ENCODE results near the gene RAP2C.
"Not testable (repeated sequence)": the region's sequence is repeated elsewhere in the genome, so short reads cannot be mapped to it uniquely, and the experiment has no call there.

Gene RAP2C

GRCh38 chrX:132207996-132208395, 11.3 kb downstream of the RAP2C start:
- DNase-seq = no peak
- in situ Hi-C loops (cut with MboI; ENCODE audit: low pct_unique_long_range_greater_than_20kb, low sequenced_read_pairs) = loop anchor here (25.0 kb wide), 2 partner anchors 121 to 371 kb away; no protein-coding TSS in a partner anchor

DNA sequence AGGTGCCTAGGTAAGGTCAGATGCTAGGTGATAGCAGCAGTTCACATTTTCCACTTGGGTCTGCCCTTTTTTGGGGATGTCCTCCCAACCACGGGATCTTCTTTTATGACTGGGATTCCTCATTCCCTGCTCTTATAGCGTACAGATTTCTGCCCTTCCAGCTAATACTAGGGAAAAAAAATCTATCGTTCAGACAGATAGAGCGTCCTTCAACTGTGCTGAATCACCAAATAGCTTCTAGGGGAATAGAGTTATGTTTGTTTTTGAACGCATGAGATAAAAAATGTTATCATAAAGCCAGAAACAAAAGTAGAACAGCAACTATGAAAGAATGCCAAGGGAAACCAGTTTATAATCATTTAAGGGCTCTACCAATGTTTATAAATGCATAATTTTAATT, 13.0 kb downstream of the RAP2C start:
- DNase-seq = no peak
- in situ Hi-C loops (cut with MboI; ENCODE audit: low pct_unique_long_range_greater_than_20kb, low sequenced_read_pairs) = loop anchor here (25.0 kb wide), 2 partner anchors 119 to 369 kb away; no protein-coding TSS in a partner anchor

DNA sequence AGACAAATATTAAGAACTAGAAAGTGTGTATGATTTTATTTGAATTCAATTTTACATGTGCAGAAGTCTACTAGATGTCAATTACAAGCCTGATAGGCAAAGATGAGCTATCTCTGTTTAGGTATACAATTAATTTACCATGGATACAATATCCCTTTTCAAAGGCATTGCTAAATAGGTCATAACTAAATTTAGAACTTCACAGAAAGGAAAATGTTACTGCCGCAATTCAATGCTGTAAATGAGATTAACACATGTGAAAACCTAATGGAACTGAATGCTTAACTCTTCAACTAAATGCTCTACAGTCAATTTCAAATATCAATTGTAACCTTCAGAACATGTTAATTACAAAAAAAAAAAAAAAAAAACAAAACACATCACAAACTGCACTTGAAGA, 14.6 kb downstream of the RAP2C start:
- no peak for DNase-seq
- in situ Hi-C loops (cut with MboI; ENCODE audit: low pct_unique_long_range_greater_than_20kb, low sequenced_read_pairs) = loop anchor here (25.0 kb wide), 2 partner anchors 117 to 367 kb away; no protein-coding TSS in a partner anchor

GRCh38 chrX:132200976-132201375, 18.3 kb downstream of the RAP2C start:
- in situ Hi-C loops (cut with MboI; ENCODE audit: low pct_unique_long_range_greater_than_20kb, low sequenced_read_pairs) = loop anchor here (25.0 kb wide), 2 partner anchors 114 to 364 kb away; no protein-coding TSS in a partner anchor

DNA sequence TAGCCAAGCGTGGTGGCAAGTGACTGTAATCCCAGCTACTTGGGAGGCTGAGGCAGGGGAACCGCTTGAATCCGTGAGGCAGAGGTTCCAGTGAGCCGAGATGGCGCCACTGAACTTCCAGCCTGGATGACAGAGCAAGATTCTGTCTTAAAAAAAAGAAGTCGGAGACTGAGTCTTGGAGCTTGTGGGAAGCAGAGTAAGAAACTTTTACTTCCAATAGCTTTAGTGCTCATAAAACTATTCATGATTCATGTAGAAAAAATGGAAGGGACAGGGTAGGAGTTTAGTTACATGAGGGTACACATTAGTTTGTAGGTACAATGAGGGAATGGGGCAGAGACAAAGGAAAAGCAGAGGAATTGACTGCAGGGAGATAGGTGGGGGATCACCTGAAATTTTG, 19.3 kb downstream of the RAP2C start:
- in situ Hi-C loops (cut with MboI; ENCODE audit: low pct_unique_long_range_greater_than_20kb, low sequenced_read_pairs) = loop anchor here (25.0 kb wide), 2 partner anchors 113 to 363 kb away; no protein-coding TSS in a partner anchor
- DNase-seq = no peak

More at GRCh38 chrX:132200976-132201375, 18.3 kb downstream of the RAP2C start:
- no peak for DNase-seq

- in situ Hi-C loops (cut with MboI; ENCODE audit: low pct_unique_long_range_greater_than_20kb, low sequenced_read_pairs) = no loop called here
These were observed 25.2 kb downstream of the RAP2C start for GRCh38 chrX:132193872-132194574.

GRCh38 chrX:132191938-132192337, 27.3 kb downstream of the RAP2C start:
- no peak for DNase-seq
- in situ Hi-C loops (cut with MboI; ENCODE audit: low pct_unique_long_range_greater_than_20kb, low sequenced_read_pairs) = no loop called here

More at GRCh38 chrX:132193872-132194574, 25.2 kb downstream of the RAP2C start:
- no peak for DNase-seq

- in situ Hi-C loops (cut with MboI; ENCODE audit: low pct_unique_long_range_greater_than_20kb, low sequenced_read_pairs) = no loop called here
- DNase-seq = no peak
These were observed 31.1 kb downstream of the RAP2C start for GRCh38 chrX:132188175-132188574.

GRCh38 chrX:132187451-132187850, 31.8 kb downstream of the RAP2C start:
- no peak for DNase-seq
- in situ Hi-C loops (cut with MboI; ENCODE audit: low pct_unique_long_range_greater_than_20kb, low sequenced_read_pairs) = no loop called here

GRCh38 chrX:132184871-132185270, 34.4 kb downstream of the RAP2C start:
- DNase-seq = no peak
- in situ Hi-C loops (cut with MboI; ENCODE audit: low pct_unique_long_range_greater_than_20kb, low sequenced_read_pairs) = no loop called here

GRCh38 chrX:132181364-132181763, 37.9 kb downstream of the RAP2C start:
- no peak for DNase-seq
- in situ Hi-C loops (cut with MboI; ENCODE audit: low pct_unique_long_range_greater_than_20kb, low sequenced_read_pairs) = no loop called here

GRCh38 chrX:132180929-132181328, 38.3 kb downstream of the RAP2C start:
- no peak for DNase-seq
- in situ Hi-C loops (cut with MboI; ENCODE audit: low pct_unique_long_range_greater_than_20kb, low sequenced_read_pairs) = no loop called here

DNA sequence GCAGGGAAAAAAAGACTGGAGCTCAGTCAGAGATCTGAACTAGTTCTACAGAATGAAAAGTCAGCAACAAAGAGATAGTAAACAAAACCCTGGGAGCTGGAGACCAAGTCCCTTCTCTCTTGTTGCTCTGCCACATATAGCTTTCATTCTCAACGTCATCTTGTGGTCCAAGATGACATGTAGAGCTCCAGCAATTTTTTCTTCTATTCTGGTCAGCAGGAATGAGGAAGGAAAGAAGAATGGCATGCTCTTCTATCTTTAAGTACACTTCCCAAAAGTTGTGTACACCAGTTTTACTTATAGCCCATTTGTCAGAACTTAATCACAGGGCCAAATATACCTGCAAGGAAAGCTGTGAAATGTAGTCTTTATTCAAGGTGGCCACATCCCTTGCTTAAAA, 45.6 kb downstream of the RAP2C start:
- DNase-seq = peak; percentile 37
- in situ Hi-C loops (cut with MboI; ENCODE audit: low pct_unique_long_range_greater_than_20kb, low sequenced_read_pairs) = no loop called here

DNA sequence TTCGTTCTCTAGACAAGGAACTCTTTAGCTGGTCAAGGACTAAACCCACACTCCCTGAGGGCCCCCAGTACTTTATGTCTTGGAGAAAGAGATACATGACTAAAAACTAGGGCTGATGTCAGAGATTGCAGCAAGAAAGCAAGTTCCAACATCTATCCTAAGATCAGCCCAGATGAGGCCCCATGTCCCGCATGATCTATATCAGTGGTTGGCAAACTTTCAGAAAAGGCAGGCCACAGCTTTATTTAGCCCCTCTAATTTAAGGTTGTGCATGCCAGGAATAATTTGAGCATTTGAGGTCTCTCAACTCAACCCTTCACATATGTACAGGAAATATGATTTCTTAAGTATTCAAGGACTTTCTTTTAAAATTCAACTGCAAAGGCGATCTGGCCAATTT, 47.4 kb downstream of the RAP2C start:
- no peak for DNase-seq

GRCh38 chrX:132171478-132171877, 47.8 kb downstream of the RAP2C start:
- in situ Hi-C loops (cut with MboI; ENCODE audit: low pct_unique_long_range_greater_than_20kb, low sequenced_read_pairs) = no loop called here

More for the DNA sequence above, 47.4 kb downstream of the RAP2C start:
- in situ Hi-C loops (cut with MboI; ENCODE audit: low pct_unique_long_range_greater_than_20kb, low sequenced_read_pairs) = no loop called here

GRCh38 chrX:132169554-132169953, 49.7 kb downstream of the RAP2C start:
- DNase-seq = no peak
- in situ Hi-C loops (cut with MboI; ENCODE audit: low pct_unique_long_range_greater_than_20kb, low sequenced_read_pairs) = no loop called here

More at GRCh38 chrX:132171478-132171877, 47.8 kb downstream of the RAP2C start:
- DNase-seq = peak; percentile 30

GRCh38 chrX:132165651-132166050, 53.6 kb downstream of the RAP2C start:
- no peak for DNase-seq
- in situ Hi-C loops (cut with MboI; ENCODE audit: low pct_unique_long_range_greater_than_20kb, low sequenced_read_pairs) = no loop called here

DNA sequence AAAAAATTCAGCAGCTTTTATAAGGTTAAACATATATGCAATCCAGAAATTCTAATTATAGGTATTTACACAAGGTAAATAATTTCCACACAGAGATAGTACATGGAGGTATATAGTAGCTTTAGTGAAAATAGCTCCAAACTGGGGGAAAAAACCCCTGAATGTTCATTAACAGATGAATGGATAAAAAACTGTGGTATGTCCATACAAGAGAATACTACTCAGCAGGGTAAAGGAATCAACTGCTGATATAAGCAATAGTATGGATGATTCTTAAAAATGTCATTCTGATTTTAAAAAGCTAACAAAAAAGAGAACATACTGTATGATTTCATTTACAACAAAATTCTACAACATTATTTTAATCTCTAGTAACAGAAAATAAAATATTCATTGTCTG, 54.2 kb downstream of the RAP2C start:
- DNase-seq = no peak

DNA sequence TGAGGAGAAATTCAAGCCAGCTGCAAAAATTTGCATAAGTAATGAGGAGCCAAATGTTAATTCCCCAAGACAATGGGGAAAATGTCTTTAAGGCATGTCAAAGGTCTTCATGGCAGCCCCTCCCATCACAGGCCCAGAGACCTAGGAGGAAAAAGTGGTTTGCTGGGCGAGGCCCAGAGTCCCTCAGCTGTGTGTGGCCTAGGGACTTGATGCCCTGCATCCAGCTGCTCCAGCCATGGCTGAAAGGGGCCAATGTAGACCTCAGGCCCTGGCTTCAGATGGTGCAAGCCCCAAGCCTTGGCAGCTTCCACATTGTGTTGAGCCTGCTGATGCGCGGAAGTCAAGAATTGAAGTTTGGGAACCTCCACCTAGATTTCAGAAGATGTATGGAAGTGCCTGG, 56.2 kb downstream of the RAP2C start:
- in situ Hi-C loops (cut with MboI; ENCODE audit: low pct_unique_long_range_greater_than_20kb, low sequenced_read_pairs); DNase-seq: not testable (repeated sequence)

More for the DNA sequence above, 54.2 kb downstream of the RAP2C start:
- in situ Hi-C loops (cut with MboI; ENCODE audit: low pct_unique_long_range_greater_than_20kb, low sequenced_read_pairs) = no loop called here

GRCh38 chrX:132153166-132153565, 66.1 kb downstream of the RAP2C start:
- in situ Hi-C loops (cut with MboI; ENCODE audit: low pct_unique_long_range_greater_than_20kb, low sequenced_read_pairs) = no loop called here
- no peak for DNase-seq

Data from KBM-7 (cell line).